ENCODE data around the gene KAZN. TPM values are rescaled to one million over a fixed set of nuclear protein-coding genes. Genes with fewer than 3 reads are reported as not detected.

KAZN gene
- polyA plus RNA-seq, 1 experiment: 5.5 TPM

DNA sequence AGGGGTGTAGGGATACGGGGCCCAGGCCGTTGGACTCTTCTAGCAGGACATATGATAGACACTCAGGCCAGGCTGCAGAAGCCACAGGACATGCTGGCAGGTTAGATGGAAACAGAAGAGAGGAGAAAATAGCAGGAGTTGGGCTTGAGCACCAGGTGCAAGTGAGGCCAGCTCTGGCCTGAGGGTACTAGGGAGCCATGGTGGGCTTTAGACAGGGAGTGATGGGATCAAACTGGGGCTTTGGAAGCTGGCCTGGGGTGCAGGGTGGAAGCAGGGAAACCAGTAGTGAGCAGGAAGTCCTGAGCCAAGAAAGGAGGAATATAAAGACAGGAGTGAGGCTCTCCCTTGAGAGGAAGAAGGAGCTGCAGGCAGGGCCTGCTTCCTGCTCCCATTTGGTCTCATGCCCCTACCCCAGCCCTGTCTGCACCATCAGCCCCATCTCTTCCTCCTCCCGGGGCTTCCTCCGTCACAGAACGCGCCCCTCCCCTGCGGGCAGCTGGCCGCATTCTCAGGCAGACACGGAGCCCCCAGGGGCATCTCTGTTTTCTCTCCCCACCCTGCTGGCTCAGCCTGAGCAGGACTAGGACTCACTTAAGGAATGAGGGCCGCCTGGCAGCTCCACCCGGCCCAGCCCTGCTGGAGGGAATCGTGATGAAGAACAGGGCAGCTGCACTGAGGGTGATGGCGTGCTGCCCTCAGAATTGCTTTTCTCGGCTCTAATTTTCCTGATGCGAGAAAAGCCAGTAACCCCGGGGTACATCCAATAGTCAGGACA is 389.5 kb downstream of the KAZN start:
- ChIA-PET CTCF (interaction anchor here (0.5 to 1.3 kb wide), 4 partner anchors 15 to 71 kb away, joined by 3 read pairs; no protein-coding TSS in a partner anchor), POLR2A (interaction anchor here (0.5 kb wide), 1 partner anchor 43 kb away, joined by 4 read pairs; no protein-coding TSS in a partner anchor)
- TF ChIP-seq, protein P1, sequence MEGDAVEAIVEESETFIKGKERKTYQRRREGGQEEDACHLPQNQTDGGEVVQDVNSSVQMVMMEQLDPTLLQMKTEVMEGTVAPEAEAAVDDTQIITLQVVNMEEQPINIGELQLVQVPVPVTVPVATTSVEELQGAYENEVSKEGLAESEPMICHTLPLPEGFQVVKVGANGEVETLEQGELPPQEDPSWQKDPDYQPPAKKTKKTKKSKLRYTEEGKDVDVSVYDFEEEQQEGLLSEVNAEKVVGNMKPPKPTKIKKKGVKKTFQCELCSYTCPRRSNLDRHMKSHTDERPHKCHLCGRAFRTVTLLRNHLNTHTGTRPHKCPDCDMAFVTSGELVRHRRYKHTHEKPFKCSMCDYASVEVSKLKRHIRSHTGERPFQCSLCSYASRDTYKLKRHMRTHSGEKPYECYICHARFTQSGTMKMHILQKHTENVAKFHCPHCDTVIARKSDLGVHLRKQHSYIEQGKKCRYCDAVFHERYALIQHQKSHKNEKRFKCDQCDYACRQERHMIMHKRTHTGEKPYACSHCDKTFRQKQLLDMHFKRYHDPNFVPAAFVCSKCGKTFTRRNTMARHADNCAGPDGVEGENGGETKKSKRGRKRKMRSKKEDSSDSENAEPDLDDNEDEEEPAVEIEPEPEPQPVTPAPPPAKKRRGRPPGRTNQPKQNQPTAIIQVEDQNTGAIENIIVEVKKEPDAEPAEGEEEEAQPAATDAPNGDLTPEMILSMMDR (IDR thresholded peaks at IDR 0.05; ENCODE audit: insufficient read depth, low read depth, low read length): no peak
- no peak for DNase-seq (ENCODE audit: low read depth)
- H3K27me3 ChIP-seq (ENCODE audit: control insufficient read depth, insufficient read depth, low read length): no peaks in the 10 kb centered on the region
- no peak overlapping the region for H3K4me3 ChIP-seq (ENCODE audit: low read depth, low read length)
- no peaks in the 10 kb centered on the region for H3K36me3 ChIP-seq (ENCODE audit: control insufficient read depth, insufficient read depth, low read length)

DNA sequence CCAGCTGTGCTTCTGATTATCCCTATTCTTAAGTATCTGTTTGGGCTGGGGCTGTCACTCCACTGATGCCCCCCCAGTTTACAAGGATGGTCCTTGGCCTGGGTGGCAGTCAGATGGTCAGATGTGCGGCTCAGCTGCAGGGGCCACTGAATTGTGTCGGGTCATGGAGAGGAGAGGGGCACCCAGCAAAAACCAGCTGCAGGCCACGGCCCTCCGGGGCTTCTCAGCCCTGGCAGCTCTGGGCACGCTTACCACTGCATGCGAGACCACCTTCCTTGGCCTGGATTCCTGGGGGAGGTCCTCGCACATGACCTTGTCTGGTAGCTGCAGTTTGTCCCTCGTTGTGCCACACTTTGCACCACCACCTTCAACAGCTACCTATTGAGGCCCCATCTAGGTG is 390.2 kb downstream of the KAZN start:
- Histone ChIP-seq H3K4me3 (ENCODE audit: low read depth, low read length) (no peak overlapping the region), H3K27me3 (ENCODE audit: control insufficient read depth, insufficient read depth, low read length) (no peaks in the 10 kb centered on the region), H3K36me3 (ENCODE audit: control insufficient read depth, insufficient read depth, low read length) (no peaks in the 10 kb centered on the region)
- DNase-seq (ENCODE audit: low read depth): no peak
- CTCF ChIA-PET: interaction anchor here (0.8 to 2.0 kb wide), 5 partner anchors 11 to 72 kb away, joined by 3 to 5 read pairs (median 3); no protein-coding TSS in a partner anchor
- POLR2A ChIA-PET: no interaction called here
- TF ChIP-seq, protein P1 (IDR thresholded peaks at IDR 0.05; ENCODE audit: insufficient read depth, low read depth, low read length): no peak

DNA sequence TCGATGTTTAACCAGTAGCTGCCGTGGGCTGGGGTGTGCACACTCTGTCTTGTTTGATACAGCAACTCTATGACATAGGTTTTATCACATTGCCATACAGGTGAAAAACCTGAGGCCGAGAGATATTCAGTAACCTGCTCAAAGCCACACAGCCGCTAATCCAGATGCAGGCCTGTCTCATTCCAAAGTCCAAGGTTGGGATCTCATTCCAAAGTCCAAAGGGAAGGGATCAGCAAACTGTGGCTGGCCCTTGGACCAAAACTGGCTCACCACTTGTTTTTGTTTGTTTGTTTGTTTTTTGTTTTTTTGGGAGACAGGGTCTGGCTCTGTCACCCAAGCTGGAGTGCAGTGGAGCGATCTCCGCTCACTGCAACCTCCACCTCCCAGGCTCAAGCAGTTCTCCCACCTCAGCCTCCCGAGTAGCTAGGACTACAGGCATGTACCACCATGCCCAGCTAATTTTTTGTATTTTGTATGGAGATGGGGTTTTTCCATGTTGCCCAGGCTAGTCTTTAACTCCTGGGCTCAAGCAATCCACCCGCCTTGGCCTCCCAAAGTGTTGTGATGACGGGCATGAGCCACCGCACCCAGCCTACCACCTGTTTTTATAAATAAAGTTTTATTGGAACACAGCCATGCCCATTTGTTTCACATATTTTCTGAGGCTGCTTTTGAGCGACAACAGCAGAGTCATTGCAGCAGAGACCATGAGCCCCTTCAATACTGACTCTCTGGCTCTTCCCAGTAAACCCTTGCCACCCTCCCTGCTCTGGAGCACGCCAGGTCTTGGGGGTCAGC is 391.6 kb downstream of the KAZN start:
- Histone ChIP-seq H3K4me3 (ENCODE audit: low read depth, low read length) (no peak overlapping the region), H3K27me3 (ENCODE audit: control insufficient read depth, insufficient read depth, low read length) (no peaks in the 10 kb centered on the region), H3K36me3 (ENCODE audit: control insufficient read depth, insufficient read depth, low read length) (no peaks in the 10 kb centered on the region)
- ChIA-PET POLR2A (no interaction called here), CTCF (interaction anchor here (1.1 to 2.0 kb wide), 2 partner anchors 38 to 43 kb away, joined by 3 to 5 read pairs; no protein-coding TSS in a partner anchor)
- DNase-seq (ENCODE audit: low read depth): no peak
- TF ChIP-seq, protein P1 (IDR thresholded peaks at IDR 0.05; ENCODE audit: insufficient read depth, low read depth, low read length): no peak

DNA sequence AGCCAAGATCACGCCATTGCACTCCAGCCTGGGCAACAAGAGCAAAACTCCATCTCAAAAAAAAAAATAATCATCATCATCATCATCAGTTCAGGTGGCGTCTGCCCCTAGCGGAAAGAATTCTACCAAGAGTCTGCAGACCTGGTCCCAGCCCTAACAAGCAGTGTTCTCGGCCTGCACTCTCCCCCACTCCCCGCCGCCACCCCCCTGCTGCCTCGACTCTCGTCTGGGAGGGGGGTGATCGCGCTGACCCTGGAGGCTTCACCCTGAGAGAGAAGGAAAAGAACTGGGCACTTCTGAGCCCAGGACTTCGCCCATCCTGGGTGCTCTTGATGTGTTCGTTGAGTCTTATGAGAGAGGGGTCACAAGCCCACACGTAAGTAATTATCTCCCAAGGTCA is 394.9 kb downstream of the KAZN start:
- ChIA-PET POLR2A (no interaction called here), CTCF (interaction anchor here (0.6 to 1.1 kb wide), 2 partner anchors 19 to 346 kb away, joined by 3 read pairs; no protein-coding TSS in a partner anchor)
- no peaks in the 10 kb centered on the region for H3K27me3 ChIP-seq (ENCODE audit: control insufficient read depth, insufficient read depth, low read length)
- TF ChIP-seq, protein P1 (IDR thresholded peaks at IDR 0.05; ENCODE audit: insufficient read depth, low read depth, low read length): no peak
- no peak overlapping the region for H3K4me3 ChIP-seq (ENCODE audit: low read depth, low read length)
- H3K36me3 ChIP-seq (ENCODE audit: control insufficient read depth, insufficient read depth, low read length): no peaks in the 10 kb centered on the region
- no peak for DNase-seq (ENCODE audit: low read depth)

DNA sequence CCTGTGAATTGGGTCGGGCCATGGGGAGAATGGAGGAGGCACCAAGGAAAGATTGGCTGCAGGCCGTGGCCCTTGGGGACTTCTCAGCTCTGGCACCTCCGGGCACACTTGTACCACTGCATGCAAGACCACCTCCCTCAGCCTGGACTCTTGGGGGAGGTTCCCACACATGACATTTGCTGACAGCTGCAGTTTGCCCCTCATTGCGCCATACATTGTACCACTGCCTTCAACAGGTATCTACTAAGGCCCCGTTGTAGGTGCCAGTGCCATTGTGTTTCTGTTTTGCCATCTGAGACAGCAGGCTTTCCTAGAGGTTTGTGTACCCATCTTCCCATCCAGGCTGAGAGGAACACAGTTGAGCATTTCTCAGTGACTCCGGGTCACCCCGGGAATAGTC is 395.7 kb downstream of the KAZN start:
- ChIA-PET POLR2A (no interaction called here), CTCF (no interaction called here)
- H3K36me3 ChIP-seq (ENCODE audit: control insufficient read depth, insufficient read depth, low read length): no peaks in the 10 kb centered on the region
- no peak for DNase-seq (ENCODE audit: low read depth)
- no peaks in the 10 kb centered on the region for H3K27me3 ChIP-seq (ENCODE audit: control insufficient read depth, insufficient read depth, low read length)
- TF ChIP-seq, protein P1 (IDR thresholded peaks at IDR 0.05; ENCODE audit: insufficient read depth, low read depth, low read length): no peak
- H3K4me3 ChIP-seq (ENCODE audit: low read depth, low read length): no peak overlapping the region

Data from BJ (cell line).